COR-L47 (cell line): ENCODE results near the gene LRIG1.

Experiments used
- DNase-seq: peaks from one replicate; lab custom pipeline; 2025; lab: John Stamatoyannopoulos, UW

LRIG1 gene

DNA sequence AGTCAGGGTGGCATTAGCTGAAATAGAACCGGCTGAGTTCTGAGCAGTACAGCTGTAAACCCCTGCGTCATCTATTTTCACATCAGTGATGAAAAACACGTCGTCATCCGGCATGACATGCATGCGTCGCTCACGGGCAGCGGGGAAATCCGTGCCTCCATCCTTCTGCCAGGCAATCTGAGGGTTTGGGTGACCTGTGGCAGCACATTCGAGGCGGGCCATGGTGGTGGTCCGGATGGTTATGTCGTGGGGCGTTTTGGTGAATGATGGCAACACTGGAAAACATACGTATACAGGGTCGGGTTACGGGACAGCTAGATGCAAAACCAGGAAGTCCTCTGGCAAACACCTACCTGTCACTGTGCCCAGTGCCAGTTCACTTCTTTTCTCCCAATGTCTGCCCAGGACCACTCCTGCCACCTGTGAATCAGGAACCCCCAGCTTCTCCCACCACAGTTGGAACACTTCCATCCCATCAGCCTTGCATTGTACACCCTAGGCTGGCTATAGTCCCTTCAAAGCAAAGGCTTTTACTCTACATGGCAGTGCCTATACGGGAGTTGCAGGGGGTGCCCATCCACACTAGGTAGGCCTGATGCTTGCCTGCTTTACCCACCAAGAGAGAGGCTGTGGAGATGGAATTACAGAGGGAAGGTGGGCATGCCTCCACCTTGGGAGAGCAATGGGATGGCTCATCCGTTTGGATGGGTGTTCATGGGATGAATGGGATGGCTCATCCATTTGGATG, 116.7 kb downstream of the LRIG1 start:
- no peak for DNase-seq

DNA sequence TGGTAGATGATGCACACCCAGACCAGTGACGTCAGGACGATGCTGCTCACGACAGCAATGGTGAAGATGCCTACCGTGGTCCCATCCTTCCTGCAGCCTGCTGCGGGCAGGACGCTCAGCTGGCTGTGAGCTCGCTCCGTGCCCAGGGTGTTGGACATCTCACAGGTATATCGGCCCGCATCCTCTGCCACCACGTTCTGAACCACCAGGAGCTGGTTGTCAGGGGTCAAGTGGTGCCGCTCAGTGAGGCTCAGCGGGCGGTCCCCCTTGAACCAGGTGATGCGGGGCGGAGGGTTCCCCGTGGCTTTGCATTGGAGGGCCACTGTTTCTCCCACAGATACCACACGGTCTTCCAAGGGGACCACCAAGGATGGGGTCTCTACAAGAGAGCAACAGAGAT, 117.8 kb downstream of the LRIG1 start:
- DNase-seq = no peak

DNA sequence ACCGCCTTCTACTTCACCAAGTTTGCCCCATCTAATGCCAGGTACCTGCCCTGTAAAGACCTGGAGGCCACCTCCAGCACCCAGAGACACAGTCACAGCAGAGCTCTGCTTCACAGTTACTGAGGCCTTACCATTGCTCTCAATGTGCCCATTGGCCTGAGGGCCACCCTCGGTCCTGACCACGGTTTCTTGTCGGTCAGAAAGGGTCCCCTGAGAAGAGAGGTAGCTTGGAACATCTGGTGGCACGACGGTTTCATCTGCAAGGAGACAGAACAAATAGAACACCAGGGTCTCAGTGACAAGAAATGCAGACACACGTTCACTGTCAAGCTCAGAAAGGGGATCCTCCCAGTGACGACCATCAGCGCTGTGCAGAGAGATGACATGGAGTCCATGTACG, 118.7 kb downstream of the LRIG1 start:
- DNase-seq = no peak

DNA sequence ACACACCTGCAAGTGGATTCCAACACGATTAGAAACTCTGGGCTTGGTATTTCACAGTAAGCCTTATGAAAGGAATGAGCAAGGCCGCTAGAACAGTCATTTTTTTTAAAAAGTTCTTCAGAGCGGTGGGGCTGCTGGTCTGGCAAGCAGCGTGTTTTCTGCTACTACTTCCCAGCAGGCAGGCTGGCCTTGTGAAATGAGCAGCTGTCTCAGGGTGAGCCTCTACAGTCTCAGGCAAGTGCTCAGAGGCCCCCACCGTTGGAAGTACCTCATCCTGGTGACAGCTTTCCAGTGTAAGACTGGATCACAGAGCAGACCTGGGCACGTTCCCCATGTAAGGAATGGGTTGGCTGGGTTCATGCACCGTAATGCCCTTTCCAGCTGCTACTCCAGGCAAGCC, 119.2 kb downstream of the LRIG1 start:
- DNase-seq = no peak

DNA sequence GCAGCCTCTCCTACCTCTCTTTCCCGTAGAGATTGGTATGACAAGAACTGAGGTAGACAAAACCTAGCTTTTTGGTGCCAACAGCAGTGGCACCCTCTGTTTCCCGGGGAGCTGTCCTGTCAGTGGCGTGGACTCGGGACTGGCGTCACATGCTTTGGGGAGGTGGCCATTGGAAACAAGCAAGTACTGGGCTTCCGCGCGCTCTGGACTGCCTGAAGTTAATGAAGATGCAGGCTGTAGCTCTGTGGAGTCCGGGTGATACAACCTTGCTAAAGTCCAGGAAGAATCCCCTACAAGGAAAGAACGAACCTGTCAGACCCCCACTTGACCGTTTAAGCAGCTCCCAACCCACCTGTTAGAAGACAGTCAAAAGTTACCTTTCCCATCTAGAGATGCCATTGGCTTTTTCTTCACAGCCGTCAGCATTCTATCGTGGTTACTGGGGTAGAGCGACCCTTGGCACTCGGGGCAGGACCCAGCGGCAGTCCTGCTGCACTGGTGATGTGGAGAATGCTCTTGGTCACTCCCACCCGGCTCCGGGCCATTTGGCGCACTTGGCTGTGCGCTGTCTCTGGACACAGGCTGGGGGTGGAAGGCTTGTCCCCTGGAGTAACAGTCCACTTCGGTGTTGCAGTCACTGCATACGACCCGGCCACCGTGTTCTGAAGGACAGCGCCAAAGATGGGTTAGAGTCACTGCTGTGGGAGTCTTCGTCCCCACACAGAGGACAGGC, 120.5 kb downstream of the LRIG1 start:
- no peak for DNase-seq

DNA sequence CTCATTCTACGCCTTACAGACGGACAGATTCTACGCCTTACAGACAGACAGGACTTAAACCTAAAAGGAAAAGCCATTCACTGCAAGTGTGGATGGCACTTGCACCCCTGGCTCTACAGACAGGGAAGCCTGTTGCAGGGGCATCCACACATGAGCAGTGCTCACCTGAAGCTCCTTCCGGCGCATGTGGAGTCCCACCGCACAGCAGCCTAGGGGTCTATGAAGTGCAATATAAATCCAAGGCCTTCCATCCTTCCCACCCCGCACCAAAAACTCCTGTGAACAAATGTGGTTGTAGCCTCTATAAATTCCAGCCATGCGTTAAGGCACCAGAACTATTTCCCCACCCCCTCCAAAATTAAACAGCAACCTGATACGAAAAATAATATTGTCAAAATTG, 121.3 kb downstream of the LRIG1 start:
- DNase-seq = no peak

DNA sequence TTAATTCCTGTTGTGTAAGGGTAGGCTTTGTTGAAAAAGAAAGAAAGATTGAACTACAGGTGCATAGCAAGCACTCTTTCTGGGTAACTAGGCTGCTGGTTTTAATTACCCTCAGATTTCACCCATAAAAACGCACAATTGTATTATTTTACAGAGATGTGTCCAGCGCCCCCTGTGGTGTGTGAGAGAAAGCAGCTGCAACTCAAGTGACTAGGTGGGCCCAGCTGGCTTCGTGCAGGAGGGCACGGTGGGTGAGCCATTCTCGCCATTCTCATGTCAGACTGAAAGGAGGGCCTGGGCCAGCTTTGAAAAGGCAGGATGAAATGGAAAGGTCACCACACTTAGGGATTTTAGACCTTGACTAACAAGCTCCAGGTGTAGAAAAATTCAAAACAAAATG, 122.6 kb downstream of the LRIG1 start:
- DNase-seq = no peak

DNA sequence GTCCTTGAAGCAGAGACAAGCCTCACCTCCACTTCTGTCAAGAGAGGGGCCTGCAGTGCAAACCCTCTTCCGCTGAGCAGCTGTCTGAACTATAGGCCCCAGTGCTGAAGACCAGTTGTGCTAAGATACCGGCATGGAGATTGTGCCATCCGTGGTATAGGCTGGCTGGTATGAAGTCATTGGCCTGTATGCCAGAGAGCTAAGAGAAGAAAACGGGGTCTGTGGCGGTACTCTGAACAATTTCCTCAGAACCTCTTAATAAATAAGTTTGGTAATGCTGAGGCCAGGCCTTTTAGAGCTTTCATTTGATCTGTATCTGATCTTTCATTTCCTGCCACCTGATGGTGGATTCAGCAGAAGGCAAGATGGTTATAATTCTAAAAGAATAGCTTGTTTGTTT, 123.0 kb downstream of the LRIG1 start:
- no peak for DNase-seq

DNA sequence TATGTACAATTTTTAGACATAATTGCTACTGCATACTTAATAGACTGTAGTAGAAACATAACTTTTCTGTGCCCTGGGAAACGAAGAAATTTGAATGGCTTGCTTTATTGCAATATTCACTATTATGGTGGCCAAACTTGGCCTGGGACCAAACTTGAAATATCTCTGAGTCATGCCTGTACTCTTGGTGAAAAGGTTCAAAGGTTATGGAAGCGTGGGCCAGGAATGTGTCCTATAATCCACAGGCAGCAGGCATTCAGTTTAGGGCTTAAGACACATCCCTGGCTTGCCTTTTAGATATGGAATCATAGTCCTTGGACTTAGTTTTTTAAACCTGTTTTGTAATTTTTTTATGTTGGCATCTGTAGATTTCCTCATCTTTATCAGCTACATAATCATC, 124.3 kb downstream of the LRIG1 start:
- no peak for DNase-seq

DNA sequence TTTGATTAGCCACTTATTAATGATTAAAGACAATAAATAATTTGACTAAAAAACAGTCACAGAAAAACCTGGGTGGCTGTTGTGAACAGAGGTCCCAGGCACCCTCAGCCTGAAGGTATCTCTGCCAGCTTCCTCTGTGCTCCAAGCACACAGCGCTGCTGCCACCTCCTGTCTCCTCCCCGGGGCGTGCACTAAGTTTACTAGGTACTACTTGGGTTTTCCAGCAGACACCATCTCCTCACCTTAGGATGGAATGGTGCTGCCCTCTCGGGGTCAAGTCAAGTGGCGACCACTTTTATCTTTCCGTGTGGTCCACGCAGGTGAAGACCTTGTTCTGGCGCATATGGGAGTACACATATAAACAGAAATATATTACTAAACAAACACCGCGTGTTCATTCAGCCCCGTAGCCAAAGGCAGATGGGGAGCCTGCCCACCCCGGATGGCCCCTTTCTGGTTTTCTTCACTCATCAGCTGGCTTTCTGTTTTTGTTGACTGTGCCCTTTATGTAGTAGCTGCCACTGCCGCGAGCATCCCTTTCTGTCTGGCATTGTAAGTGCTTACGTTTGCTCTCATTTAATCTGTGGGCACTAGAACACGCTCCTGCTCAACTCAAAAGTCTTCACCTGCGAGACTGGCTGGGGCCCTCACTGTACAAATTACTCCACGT, 128.0 kb downstream of the LRIG1 start:
- peak; percentile 53 for DNase-seq

DNA sequence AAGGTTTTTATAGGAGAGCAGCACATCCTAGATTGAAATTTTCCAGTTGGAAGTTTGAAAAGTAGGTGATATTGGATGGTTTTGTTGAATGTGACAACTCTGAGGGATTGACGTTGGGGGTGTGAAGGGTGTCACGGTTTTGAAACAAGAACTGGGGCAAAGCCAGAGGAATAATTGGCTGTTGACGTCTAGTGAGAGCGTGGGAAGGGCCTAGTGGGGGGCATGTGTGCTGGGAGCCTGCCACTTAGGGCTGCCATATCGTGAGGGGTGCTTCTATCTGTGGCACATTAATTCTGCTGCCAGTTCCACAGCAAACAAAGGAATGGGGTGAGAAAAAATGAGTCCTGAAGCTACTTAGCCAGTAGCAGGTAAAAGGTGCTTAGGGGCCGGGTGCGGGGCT, 129.4 kb downstream of the LRIG1 start:
- DNase-seq = no peak

DNA sequence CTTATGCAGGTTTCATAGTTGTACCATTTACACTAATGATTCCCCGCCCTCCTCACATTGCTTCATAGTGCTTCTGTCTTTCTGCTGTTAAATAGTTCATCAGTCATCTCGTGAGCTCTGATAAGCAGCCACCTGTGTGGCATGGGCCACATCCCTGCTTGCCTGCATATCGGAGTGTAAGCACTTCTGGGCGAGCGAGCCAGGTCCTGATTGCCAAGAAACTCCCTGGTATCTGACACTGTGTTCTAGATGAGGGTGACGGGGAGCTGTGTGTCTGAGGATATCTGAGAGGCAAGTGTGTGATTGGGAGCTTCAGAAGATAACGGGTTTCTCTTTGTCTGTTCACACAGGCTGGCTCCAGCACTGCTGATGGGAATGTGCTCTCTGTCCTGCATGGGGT, 130.6 kb downstream of the LRIG1 start:
- DNase-seq = no peak

DNA sequence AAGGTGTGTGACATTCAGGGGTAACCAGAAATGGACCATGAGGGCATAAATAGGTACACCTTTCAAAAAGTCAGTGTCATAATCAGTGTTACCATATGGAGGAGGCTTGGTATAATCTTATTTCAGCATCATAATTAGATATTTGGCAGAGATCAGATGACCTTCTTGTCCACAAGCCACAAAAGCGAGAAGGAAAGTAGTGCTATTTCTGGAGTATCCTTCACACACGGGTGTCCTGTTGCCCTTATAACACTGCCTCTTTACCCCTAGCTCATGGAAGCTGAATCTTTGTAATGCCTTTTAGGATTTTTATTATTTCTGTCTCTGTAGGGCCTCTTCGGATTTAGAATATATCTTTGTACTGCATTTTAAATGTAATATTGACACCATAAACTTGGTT, 132.8 kb downstream of the LRIG1 start:
- DNase-seq = no peak

DNA sequence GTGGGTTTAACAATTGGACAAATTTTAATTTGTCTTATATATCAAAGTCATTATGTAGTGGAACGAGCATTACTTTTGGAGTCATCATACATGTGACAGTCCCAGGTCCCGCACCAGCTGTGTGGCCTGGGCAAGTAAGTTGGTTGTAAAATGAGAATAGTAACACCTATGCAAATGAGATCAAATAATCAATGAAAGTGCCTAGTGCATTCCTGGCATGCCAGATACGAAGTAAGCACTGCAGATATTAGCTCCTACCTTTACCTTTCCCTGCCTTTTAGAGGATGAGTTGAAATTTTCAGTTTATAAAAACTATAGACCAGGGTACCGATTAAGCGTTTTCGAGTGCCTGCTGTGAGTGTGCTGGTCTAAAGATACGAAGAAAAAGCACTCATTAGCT, 134.1 kb downstream of the LRIG1 start:
- no peak for DNase-seq

DNA sequence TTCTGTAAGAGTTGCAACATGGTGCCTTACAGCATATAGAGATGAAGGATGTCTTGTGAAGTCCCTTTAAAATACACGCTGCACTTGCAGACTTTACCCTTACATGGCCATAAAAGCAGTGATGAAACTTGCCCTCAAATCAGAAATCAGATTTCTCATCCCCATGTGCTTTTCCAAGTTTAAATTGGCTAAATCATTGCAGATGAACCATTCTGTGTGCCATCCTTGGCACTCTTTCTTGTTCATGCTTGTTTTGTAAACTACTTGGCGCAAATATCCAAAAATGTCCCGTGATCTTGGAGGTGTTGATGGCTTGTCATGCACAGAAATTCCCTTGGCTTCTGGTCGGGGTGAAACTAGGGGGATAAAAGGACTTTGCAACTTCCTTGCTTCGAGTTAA, 135.7 kb downstream of the LRIG1 start:
- no peak for DNase-seq

DNA sequence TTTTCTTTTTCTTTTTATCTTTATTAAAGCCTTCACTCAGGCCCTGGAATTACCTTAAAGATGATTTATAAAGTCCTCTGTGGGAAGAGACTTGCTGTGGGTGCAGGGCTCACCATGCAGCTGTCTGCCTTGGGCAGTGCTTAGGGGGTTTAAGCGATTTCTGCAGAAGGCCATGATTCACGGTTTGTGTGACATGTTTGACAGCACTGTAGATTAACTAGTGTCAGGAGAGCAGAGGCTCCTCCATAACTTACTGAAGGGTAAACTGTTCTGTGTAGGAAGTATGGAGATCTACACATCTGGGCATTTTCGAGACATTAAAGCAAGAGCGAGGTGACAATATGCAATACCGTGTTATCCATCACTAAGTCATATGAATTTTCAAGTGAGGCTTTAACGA, 137.7 kb downstream of the LRIG1 start:
- no peak for DNase-seq

DNA sequence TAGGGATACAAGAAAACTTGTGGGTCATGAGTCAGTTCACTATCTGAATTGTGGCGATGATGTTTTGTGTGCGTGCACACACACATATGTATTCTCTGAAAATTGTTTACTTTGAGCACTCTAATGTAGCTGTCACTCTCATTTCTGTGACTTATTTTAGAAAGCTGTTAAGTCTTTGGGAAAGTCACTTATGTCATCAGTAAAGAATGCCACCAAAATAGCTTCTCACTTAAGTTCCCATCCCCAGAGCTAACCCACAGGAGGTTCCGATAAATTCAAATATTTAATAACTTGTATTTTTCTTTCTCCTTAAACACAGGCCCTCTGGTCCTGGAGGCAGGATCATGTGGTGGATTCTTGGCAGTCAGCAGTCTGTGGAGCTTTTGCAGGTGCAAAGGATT, 138.3 kb downstream of the LRIG1 start:
- no peak for DNase-seq

DNA sequence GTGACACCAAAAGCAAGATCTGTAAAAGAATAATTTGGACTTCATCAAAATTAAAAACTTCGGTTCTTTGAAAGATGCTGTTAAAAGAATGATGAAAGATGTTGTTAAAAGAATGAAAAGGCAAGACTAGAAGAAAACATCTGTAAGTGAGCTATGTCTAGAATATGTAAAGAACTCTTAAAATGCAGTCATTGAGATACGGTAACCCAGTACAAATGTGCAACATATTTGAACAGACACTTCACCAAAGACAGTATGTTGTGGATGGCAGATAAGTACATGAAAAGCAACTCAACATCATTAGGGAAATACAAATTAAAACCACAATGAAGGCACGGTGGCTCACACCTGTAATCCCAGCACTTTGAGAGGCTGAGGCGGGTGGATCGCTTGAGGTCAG, 139.5 kb downstream of the LRIG1 start:
- DNase-seq = no peak

DNA sequence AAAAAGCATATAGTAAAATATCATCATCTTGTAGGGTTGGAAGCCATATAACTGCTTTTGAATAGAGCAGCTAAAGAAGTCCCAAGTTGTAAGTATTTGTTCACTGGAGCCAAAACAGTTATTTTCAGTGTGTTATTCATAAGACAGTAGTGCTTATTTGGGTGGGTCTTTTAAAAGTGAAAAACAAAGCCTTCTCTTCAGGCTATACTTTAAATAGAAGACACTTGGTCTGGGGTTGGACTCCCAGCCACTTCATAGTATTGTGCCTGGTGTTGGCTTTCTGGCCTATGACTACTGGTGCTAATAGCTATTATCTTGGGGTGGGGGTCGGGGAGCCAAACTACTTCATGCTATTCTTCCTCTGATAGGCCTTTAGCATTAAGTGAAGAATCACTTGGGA, 144.8 kb downstream of the LRIG1 start:
- DNase-seq = no peak

DNA sequence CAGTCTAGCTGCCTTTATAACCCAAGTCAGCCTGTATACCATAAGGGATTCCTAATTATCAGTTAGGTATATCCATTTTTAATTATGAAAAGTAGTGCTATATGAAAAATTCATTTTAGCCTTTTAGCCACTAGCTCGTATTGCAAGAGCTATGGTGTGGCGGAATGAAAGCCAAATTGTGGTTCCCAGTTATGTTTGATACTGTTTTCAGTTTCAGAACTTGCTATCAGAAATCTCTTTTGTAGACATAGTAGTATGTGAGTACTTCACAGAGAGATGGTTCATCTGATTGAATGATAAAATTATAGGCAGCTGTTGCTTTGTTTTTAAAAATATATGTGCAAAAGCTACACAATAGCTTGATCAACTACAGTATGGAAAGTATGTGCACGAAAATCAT, 145.4 kb downstream of the LRIG1 start:
- DNase-seq = no peak

DNA sequence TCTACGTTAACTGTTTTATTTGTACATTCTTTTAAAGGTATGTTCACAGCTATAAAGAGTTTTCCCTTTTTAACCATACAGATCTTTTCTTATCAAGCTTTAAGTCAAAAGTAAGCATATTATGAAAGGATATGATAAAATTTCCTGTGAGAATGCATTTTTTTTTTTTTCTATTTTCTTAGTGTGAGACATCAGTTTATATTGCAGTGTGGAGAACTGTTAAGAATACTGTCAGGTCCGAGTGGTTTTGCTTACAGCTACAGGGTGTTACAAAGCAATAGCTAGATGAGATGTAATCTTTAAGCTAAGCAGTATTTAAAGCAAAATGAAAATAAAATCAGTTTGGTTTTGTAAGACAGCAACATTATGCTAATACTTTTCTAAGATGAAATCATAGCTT, 146.8 kb downstream of the LRIG1 start:
- DNase-seq = no peak

DNA sequence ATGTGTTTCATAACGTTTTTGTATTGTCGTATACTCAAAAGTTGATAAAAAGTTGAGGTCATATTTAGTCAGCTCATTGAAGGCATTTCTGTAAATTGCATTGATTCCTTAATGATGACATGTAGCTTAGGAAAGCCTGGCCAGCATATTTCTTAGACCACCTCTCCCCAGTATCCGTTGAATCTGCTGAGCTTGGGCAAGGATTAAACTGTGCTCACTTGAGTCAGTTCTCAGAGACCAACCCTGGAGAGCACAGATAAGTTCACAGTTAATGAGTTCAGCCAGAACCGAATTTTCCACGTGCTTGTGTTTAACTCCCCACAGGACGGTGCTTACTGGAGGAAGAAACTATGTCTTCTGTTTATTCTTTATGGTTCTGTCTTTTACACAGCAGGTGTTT, 147.3 kb downstream of the LRIG1 start:
- no peak for DNase-seq

DNA sequence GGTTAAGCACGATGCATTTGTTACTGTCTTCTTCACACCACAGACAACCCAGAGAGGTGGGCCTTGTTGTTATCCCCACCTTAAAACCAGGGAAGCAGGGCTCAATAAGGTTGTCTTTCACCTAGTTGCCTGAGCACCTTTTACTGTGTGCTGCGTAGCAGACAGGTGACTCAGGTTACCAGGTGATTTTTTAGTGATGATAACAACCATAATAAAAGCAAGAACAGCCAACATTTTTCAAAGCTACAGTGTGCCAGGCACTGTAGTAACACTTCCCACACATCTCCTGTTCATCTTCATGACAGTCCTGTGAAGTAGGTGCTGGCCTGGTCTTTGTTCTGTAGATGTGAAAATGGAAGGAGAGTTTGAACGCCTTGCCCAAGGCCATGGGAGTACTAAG, 147.8 kb downstream of the LRIG1 start:
- DNase-seq = no peak
